Measurements from ENCODE around the gene RPS25. TPM values are rescaled to one million over a fixed set of nuclear protein-coding genes. Genes with fewer than 3 reads are reported as not detected.

RPS25 gene
- total and polyA plus RNA-seq, 7 donors = 1,350 to 3,409 (median 2,533) TPM

GRCh38 chr11:119025541-119025940, 7.4 kb upstream of the RPS25 start:
- Histone ChIP-seq H3K4me1 (peaks cover 0 to 28% (median 23%) of the 10 kb centered on the region in 4 donors), H3K36me3 (peaks cover 14 to 62% (median 24%) of the 10 kb centered on the region in 4 donors), H3K4me3 (no peak overlapping the region), H3K27ac (no peak overlapping the region), H3K27me3 (no peaks in the 10 kb centered on the region), H3K9me3 (no peaks in the 10 kb centered on the region)
- 88 to 95% methylated on average over 5 of the region's 5 CpGs for WGBS, 2 donors
- TF ChIP-seq CTCF (IDR thresholded peaks at IDR 0.05) (no peak), POLR2AphosphoS5 (IDR thresholded peaks at IDR 0.05) (no peak), POLR2A (IDR thresholded peaks at IDR 0.05) (no peak), EP300 (IDR thresholded peaks at IDR 0.05) (no peak)
- intact Hi-C loops (cut with DNase I) = no loop called here
- peak; percentile 18 for DNase-seq

- TF ChIP-seq EP300 (IDR thresholded peaks at IDR 0.05) (no peak), POLR2A (IDR thresholded peaks at IDR 0.05) (no peak), CTCF (IDR thresholded peaks at IDR 0.05) (no peak), POLR2AphosphoS5 (IDR thresholded peaks at IDR 0.05) (no peak)
- H3K9me3 ChIP-seq = no peaks in the 10 kb centered on the region
- no peak overlapping the region for H3K4me3 ChIP-seq
- peaks cover 0 to 28% (median 26%) of the 10 kb centered on the region in 4 donors for H3K4me1 ChIP-seq
- H3K27me3 ChIP-seq = no peaks in the 10 kb centered on the region
- H3K27ac ChIP-seq = peak overlapping the region in 1 of 4 donors; percentile 15
- H3K36me3 ChIP-seq = peaks cover 14 to 67% (median 24%) of the 10 kb centered on the region in 4 donors
- DNase-seq = peak; percentile 53
- intact Hi-C loops (cut with DNase I) = no loop called here
- WGBS, 2 donors = 65 to 79% methylated on average over 5 of the region's 5 CpGs
These were observed 6.9 kb upstream of the RPS25 start for GRCh38 chr11:119025099-119025473.

GRCh38 chr11:119024430-119025098, 6.4 kb upstream of the RPS25 start:
- no peak overlapping the region for H3K4me3 ChIP-seq
- WGBS, 2 donors = 73 to 77% methylated on average over 15 of the region's 15 CpGs
- peak overlapping the region in 1 of 4 donors; percentile 15 for H3K27ac ChIP-seq
- H3K27me3 ChIP-seq = no peaks in the 10 kb centered on the region
- no peaks in the 10 kb centered on the region for H3K9me3 ChIP-seq
- intact Hi-C loops (cut with DNase I) = no loop called here
- peaks cover 0 to 28% (median 26%) of the 10 kb centered on the region in 4 donors for H3K4me1 ChIP-seq
- peaks cover 14 to 69% (median 24%) of the 10 kb centered on the region in 4 donors for H3K36me3 ChIP-seq
- TF ChIP-seq POLR2AphosphoS5 (IDR thresholded peaks at IDR 0.05) = no peak
- TF ChIP-seq EP300 (IDR thresholded peaks at IDR 0.05) = no peak
- no peak for TF ChIP-seq CTCF (IDR thresholded peaks at IDR 0.05)
- TF ChIP-seq POLR2A (IDR thresholded peaks at IDR 0.05) = no peak
- DNase-seq = peak; percentile 57

- DNase-seq = no peak
- intact Hi-C loops (cut with DNase I) = no loop called here
- Histone ChIP-seq H3K4me1 (peaks cover 0 to 28% (median 25%) of the 10 kb centered on the region in 4 donors), H3K4me3 (no peak overlapping the region), H3K27ac (no peak overlapping the region), H3K27me3 (no peaks in the 10 kb centered on the region), H3K36me3 (peaks cover 14 to 69% (median 24%) of the 10 kb centered on the region in 4 donors), H3K9me3 (no peaks in the 10 kb centered on the region)
- no peak for TF ChIP-seq CTCF (IDR thresholded peaks at IDR 0.05)
- TF ChIP-seq POLR2A (IDR thresholded peaks at IDR 0.05) = no peak
- TF ChIP-seq POLR2AphosphoS5 (IDR thresholded peaks at IDR 0.05) = no peak
- no peak for TF ChIP-seq EP300 (IDR thresholded peaks at IDR 0.05)
These were observed 5.6 kb upstream of the RPS25 start for GRCh38 chr11:119023741-119024140.

Data from sigmoid colon (tissue), 7 donors.